ENCODE data around the gene OGA.

Gene OGA

GRCh38 chr10:101773923-101774588 is 44.2 kb downstream of the OGA start:
- DNase-seq: no peak

GRCh38 chr10:101772895-101773761 is 45.1 kb downstream of the OGA start:
- no peak for DNase-seq

GRCh38 chr10:101772017-101772894 is 46.0 kb downstream of the OGA start:
- no peak for DNase-seq

- DNase-seq: no peak
These were observed 46.9 kb downstream of the OGA start for GRCh38 chr10:101771380-101771779.

- DNase-seq: no peak
These were observed 47.7 kb downstream of the OGA start for GRCh38 chr10:101770331-101771215.

GRCh38 chr10:101769541-101770180 is 48.6 kb downstream of the OGA start:
- DNase-seq: no peak

GRCh38 chr10:101768791-101769170 is 49.5 kb downstream of the OGA start:
- no peak for DNase-seq

GRCh38 chr10:101767966-101768790 is 50.1 kb downstream of the OGA start:
- no peak for DNase-seq

GRCh38 chr10:101767600-101767945 is 50.7 kb downstream of the OGA start:
- DNase-seq: no peak

- DNase-seq: no peak
These were observed 51.3 kb downstream of the OGA start for GRCh38 chr10:101766753-101767599.

GRCh38 chr10:101766306-101766705 is 51.9 kb downstream of the OGA start:
- DNase-seq: no peak

GRCh38 chr10:101763141-101763846 is 55.0 kb downstream of the OGA start:
- DNase-seq: no peak

- no peak for DNase-seq
These were observed 55.5 kb downstream of the OGA start for GRCh38 chr10:101762736-101763135.

- DNase-seq: no peak
These were observed 57.0 kb downstream of the OGA start for GRCh38 chr10:101761226-101761625.

- no peak for DNase-seq
These were observed 57.7 kb downstream of the OGA start for GRCh38 chr10:101760510-101760909.

GRCh38 chr10:101759309-101760247 is 58.7 kb downstream of the OGA start:
- DNase-seq: no peak

- no peak for DNase-seq
These were observed 59.4 kb downstream of the OGA start for GRCh38 chr10:101758858-101759257.

GRCh38 chr10:101752241-101752640 is 66.0 kb downstream of the OGA start:
- no peak for DNase-seq

Data from NCI-H1436 (cell line).